GM12864 (cell line): Measurements from ENCODE around the gene JAK2.

Experiments
- DNase-seq: peaks from one replicate; pipeline ENCODE4 v3.0.0-alpha.2; 2011; ENCODE audit warnings: low read depth
- H3K4me3 ChIP-seq: 2 replicates; pipeline ENCODE4 v1.5.1; 2011; ENCODE audit warnings: mild to moderate bottlenecking, low read depth, low read length, control low read depth
- CTCF ChIP-seq: IDR thresholded peaks from 2 replicates; pipeline ENCODE4 v1.5.1; 2011; ENCODE audit warnings: low read depth, mild to moderate bottlenecking, moderate library complexity, low read length, control low read depth, inconsistent platforms; ENCODE audit errors: missing control alignments

The JAK2 gene

GRCh38 chr9:5140151-5140550 is 155.1 kb downstream of the JAK2 start:
- H3K4me3 ChIP-seq = no peak overlapping the region
- TF ChIP-seq CTCF = no peak
- DNase-seq = no peak

- TF ChIP-seq CTCF = no peak
- no peak overlapping the region for H3K4me3 ChIP-seq
- no peak for DNase-seq
Observed at GRCh38 chr9:5144217-5144616, 159.1 kb downstream of the JAK2 start.

GRCh38 chr9:5146241-5146640 is 161.2 kb downstream of the JAK2 start:
- no peak for DNase-seq
- no peak overlapping the region for H3K4me3 ChIP-seq
- TF ChIP-seq CTCF = no peak
